ENCODE results near the gene CUTA.

The CUTA gene

GRCh38 chr6:33439956-33440648, 22.2 kb upstream of the CUTA start:
- Histone ChIP-seq H3K36me3 (ENCODE audit: insufficient read depth, low read length) (peaks cover 23% of the 10 kb centered on the region; the same call in 1 of the 2 replicates), H3K4me3 (ENCODE audit: low read depth, low read length) (no peak overlapping the region), H3K27ac (ENCODE audit: low read depth, low read length) (no peak overlapping the region), H3K4me1 (ENCODE audit: control insufficient read depth, insufficient read depth, low read length, unreplicated experiment) (no peaks in the 10 kb centered on the region), H3K27me3 (ENCODE audit: insufficient read depth, low read length) (no peaks in the 10 kb centered on the region), H3K79me2 (ENCODE audit: control insufficient read depth, insufficient read depth, low read length, unreplicated experiment) (no peaks in the 10 kb centered on the region), H2AFZ (ENCODE audit: low read length, unreplicated experiment) (no peak overlapping the region)

GRCh38 chr6:33438978-33439594, 21.2 kb upstream of the CUTA start:
- Histone ChIP-seq H3K4me1 (ENCODE audit: control insufficient read depth, insufficient read depth, low read length, unreplicated experiment) (no peaks in the 10 kb centered on the region), H3K27me3 (ENCODE audit: insufficient read depth, low read length) (no peaks in the 10 kb centered on the region), H3K4me3 (ENCODE audit: low read depth, low read length) (no peak overlapping the region), H3K27ac (ENCODE audit: low read depth, low read length) (no peak overlapping the region), H3K79me2 (ENCODE audit: control insufficient read depth, insufficient read depth, low read length, unreplicated experiment) (no peaks in the 10 kb centered on the region), H3K36me3 (ENCODE audit: insufficient read depth, low read length) (peaks cover 23% of the 10 kb centered on the region; the same call in 1 of the 2 replicates), H2AFZ (ENCODE audit: low read length, unreplicated experiment) (no peak overlapping the region)

- H3K27me3 ChIP-seq (ENCODE audit: insufficient read depth, low read length) = no peaks in the 10 kb centered on the region
- no peaks in the 10 kb centered on the region for H3K79me2 ChIP-seq (ENCODE audit: control insufficient read depth, insufficient read depth, low read length, unreplicated experiment)
- no peak overlapping the region for H3K27ac ChIP-seq (ENCODE audit: low read depth, low read length)
- H3K36me3 ChIP-seq (ENCODE audit: insufficient read depth, low read length) = peaks cover 23% of the 10 kb centered on the region; the same call in 1 of the 2 replicates
- H3K4me1 ChIP-seq (ENCODE audit: control insufficient read depth, insufficient read depth, low read length, unreplicated experiment) = no peaks in the 10 kb centered on the region
- H2AFZ ChIP-seq (ENCODE audit: low read length, unreplicated experiment) = no peak overlapping the region
- no peak overlapping the region for H3K4me3 ChIP-seq (ENCODE audit: low read depth, low read length)
These were observed 19.8 kb upstream of the CUTA start for GRCh38 chr6:33437666-33438065.

GRCh38 chr6:33434961-33435360, 17.1 kb upstream of the CUTA start:
- no peak overlapping the region for H3K27ac ChIP-seq (ENCODE audit: low read depth, low read length)
- H3K36me3 ChIP-seq (ENCODE audit: insufficient read depth, low read length) = peaks cover 23% of the 10 kb centered on the region; the same call in 1 of the 2 replicates
- peaks cover 11% of the 10 kb centered on the region for H3K79me2 ChIP-seq (ENCODE audit: control insufficient read depth, insufficient read depth, low read length, unreplicated experiment)
- no peak overlapping the region for H3K4me3 ChIP-seq (ENCODE audit: low read depth, low read length)
- H2AFZ ChIP-seq (ENCODE audit: low read length, unreplicated experiment) = no peak overlapping the region
- peaks cover 8% of the 10 kb centered on the region for H3K4me1 ChIP-seq (ENCODE audit: control insufficient read depth, insufficient read depth, low read length, unreplicated experiment)
- no peaks in the 10 kb centered on the region for H3K27me3 ChIP-seq (ENCODE audit: insufficient read depth, low read length)

DNA sequence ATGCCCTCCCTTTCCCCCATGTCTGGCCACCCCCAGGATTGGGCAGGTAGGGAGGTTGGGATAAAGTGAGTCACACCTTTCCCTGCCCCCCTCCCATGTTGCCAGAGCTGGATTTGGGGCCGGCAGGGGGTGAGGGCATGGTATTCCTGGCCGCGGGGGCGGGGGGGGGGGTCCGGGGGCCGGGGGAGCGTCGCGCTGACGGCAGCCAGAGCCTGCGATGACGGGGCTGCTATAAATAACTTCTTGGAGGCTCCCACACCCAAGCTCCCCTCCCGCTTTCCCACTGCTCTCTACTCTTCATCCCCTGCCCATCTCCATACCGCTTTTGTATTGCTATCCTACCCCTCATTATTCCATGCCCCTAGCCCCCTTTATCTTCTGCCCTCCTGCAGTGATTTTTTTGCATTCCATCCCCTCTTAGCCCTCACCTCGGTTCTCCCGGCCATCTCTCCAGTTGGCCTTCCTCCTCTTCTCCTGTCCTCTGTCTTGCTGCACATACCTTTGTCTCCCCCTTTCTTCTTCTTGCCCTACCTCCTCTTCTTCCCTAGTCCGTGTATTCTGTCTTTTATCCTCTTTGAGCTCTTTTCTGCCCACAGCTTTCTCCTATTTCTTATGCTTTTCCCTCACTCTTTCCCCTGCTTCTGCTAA, 15.8 kb upstream of the CUTA start:
- Histone ChIP-seq H2AFZ (ENCODE audit: low read length, unreplicated experiment) (no peak overlapping the region), H3K79me2 (ENCODE audit: control insufficient read depth, insufficient read depth, low read length, unreplicated experiment) (peaks cover 11% of the 10 kb centered on the region), H3K4me3 (ENCODE audit: low read depth, low read length) (no peak overlapping the region), H3K27me3 (ENCODE audit: insufficient read depth, low read length) (no peaks in the 10 kb centered on the region), H3K36me3 (ENCODE audit: insufficient read depth, low read length) (peaks cover 18% of the 10 kb centered on the region; the same call in 1 of the 2 replicates), H3K27ac (ENCODE audit: low read depth, low read length) (no peak overlapping the region), H3K4me1 (ENCODE audit: control insufficient read depth, insufficient read depth, low read length, unreplicated experiment) (peaks cover 21% of the 10 kb centered on the region)

- Histone ChIP-seq H3K4me3 (ENCODE audit: low read depth, low read length) (no peak overlapping the region), H3K79me2 (ENCODE audit: control insufficient read depth, insufficient read depth, low read length, unreplicated experiment) (peaks cover 13% of the 10 kb centered on the region), H3K36me3 (ENCODE audit: insufficient read depth, low read length) (peaks cover 12% of the 10 kb centered on the region; the same call in 1 of the 2 replicates), H3K27ac (ENCODE audit: low read depth, low read length) (no peak overlapping the region), H3K27me3 (ENCODE audit: insufficient read depth, low read length) (no peaks in the 10 kb centered on the region), H2AFZ (ENCODE audit: low read length, unreplicated experiment) (no peak overlapping the region), H3K4me1 (ENCODE audit: control insufficient read depth, insufficient read depth, low read length, unreplicated experiment) (peaks cover 27% of the 10 kb centered on the region)
These were observed 15.2 kb upstream of the CUTA start for GRCh38 chr6:33433001-33433543.

- H3K27me3 ChIP-seq (ENCODE audit: insufficient read depth, low read length) = no peaks in the 10 kb centered on the region
- H3K27ac ChIP-seq (ENCODE audit: low read depth, low read length) = no peak overlapping the region
- peaks cover 13% of the 10 kb centered on the region for H3K79me2 ChIP-seq (ENCODE audit: control insufficient read depth, insufficient read depth, low read length, unreplicated experiment)
- peaks cover 11% of the 10 kb centered on the region; the same call in 1 of the 2 replicates for H3K36me3 ChIP-seq (ENCODE audit: insufficient read depth, low read length)
- peaks cover 27% of the 10 kb centered on the region for H3K4me1 ChIP-seq (ENCODE audit: control insufficient read depth, insufficient read depth, low read length, unreplicated experiment)
- no peak overlapping the region for H2AFZ ChIP-seq (ENCODE audit: low read length, unreplicated experiment)
- no peak overlapping the region for H3K4me3 ChIP-seq (ENCODE audit: low read depth, low read length)
These were observed 14.6 kb upstream of the CUTA start for GRCh38 chr6:33432546-33432945.

GRCh38 chr6:33431880-33432541, 14.1 kb upstream of the CUTA start:
- Histone ChIP-seq H3K79me2 (ENCODE audit: control insufficient read depth, insufficient read depth, low read length, unreplicated experiment) (peaks cover 17% of the 10 kb centered on the region), H3K36me3 (ENCODE audit: insufficient read depth, low read length) (peaks cover 9% of the 10 kb centered on the region; the same call in 1 of the 2 replicates), H2AFZ (ENCODE audit: low read length, unreplicated experiment) (no peak overlapping the region), H3K4me3 (ENCODE audit: low read depth, low read length) (no peak overlapping the region), H3K27ac (ENCODE audit: low read depth, low read length) (no peak overlapping the region), H3K4me1 (ENCODE audit: control insufficient read depth, insufficient read depth, low read length, unreplicated experiment) (peaks cover 32% of the 10 kb centered on the region), H3K27me3 (ENCODE audit: insufficient read depth, low read length) (no peaks in the 10 kb centered on the region)

DNA sequence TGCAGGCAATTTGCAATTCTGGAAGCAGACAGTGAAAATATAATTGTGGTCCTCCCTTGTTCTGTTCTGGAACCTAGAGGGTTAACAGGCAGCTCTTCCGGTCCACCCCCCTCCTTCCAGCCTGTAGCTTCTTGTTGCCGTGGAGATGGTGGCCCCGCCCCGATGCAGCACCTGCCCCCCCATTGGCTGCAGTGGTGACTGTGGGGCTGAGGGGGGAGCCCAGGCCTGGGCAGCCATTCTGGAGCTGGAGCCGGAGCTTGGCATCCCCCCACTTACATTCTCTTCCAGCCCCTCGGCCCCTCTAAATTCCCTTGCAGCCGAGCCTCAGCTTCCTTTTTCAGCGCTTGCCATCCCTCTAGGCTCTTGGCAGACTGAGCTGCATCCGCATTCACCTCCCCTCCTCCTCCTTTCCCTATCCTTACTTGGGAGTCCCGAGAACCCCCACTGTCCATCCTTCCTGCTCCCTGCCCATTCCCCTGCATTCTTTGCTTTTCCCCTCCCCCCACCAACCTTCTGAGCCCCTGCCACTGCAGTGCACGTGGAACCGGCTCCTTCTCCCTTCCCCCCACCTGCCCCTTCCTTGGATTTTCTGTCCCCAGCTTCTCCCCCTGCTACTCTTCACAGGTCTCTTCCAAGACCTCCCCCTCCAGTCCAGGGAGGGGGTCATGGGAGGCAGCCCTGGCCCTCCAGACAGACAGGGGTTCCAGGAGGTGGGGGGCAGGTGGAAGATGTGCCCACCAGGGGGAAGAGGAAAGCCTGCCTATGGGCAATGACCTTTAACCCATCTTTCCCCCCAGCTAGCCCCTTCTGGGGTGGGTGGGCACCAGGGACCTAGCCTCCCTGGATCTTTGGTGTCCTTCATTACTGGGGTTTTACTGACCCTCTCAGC, 13.3 kb upstream of the CUTA start:
- no peak overlapping the region for H2AFZ ChIP-seq (ENCODE audit: low read length, unreplicated experiment)
- H3K4me1 ChIP-seq (ENCODE audit: control insufficient read depth, insufficient read depth, low read length, unreplicated experiment) = peaks cover 32% of the 10 kb centered on the region

More for the DNA sequence above, 13.3 kb upstream of the CUTA start:
- Histone ChIP-seq H3K36me3 (ENCODE audit: insufficient read depth, low read length) (0 out of 2 replicates have a peak, but pooled peaks cover 3% of the 10 kb centered on the region), H3K27ac (ENCODE audit: low read depth, low read length) (no peak overlapping the region), H3K4me3 (ENCODE audit: low read depth, low read length) (no peak overlapping the region), H3K79me2 (ENCODE audit: control insufficient read depth, insufficient read depth, low read length, unreplicated experiment) (peaks cover 19% of the 10 kb centered on the region), H3K27me3 (ENCODE audit: insufficient read depth, low read length) (no peaks in the 10 kb centered on the region)
